Sigmoid colon (tissue), 7 donors: ENCODE data around the gene CASR. TPM values are rescaled to one million over a fixed set of nuclear protein-coding genes. Genes with fewer than 3 reads are reported as not detected.

Source experiments
- DNase-seq: peaks from one replicate; pipeline ENCODE4 v3.0.0-alpha.2; 2019
- H3K27ac ChIP-seq, 4 donors: fragments of 200-600 bp; sonication (generic); one replicate each; pipeline ENCODE4 v1.5.1; 2016 to 2019; ENCODE audit warnings: mild to moderate bottlenecking in 1 of 4
- H3K27me3 ChIP-seq, 3 donors: fragments of 200-600 bp; sonication (generic); one replicate each; pipeline ENCODE4 v1.5.1; 2019; ENCODE audit warnings: mild to moderate bottlenecking in 1 of 3
- H3K36me3 ChIP-seq, 4 donors: fragments of 200-600 bp; sonication (generic); one replicate each; pipeline ENCODE4 v1.5.1; 2016 to 2019
- H3K4me1 ChIP-seq, 4 donors: fragments of 200-600 bp; sonication (generic); one replicate each; pipeline ENCODE4 v1.5.1; 2017 to 2019
- H3K4me3 ChIP-seq, 4 donors: fragments of 200-600 bp; sonication (generic); one replicate each; pipeline ENCODE4 v1.5.1; 2017 to 2019; ENCODE audit warnings: mild to moderate bottlenecking in 2 of 4, moderate library complexity in 1 of 4
- H3K9me3 ChIP-seq, 4 donors: fragments of 200-600 bp in 3 of 4; sonication (generic) in 3 of 4; one replicate each; pipeline versions ENCODE4 v1.5.1 to v1.6.1; 2013 to 2019
- EP300 ChIP-seq, 4 donors: sonication (generic); formaldehyde crosslinking; IDR thresholded peaks; one replicate each; pipeline ENCODE4 v1.6.1; 2017; ENCODE audit warnings: antibody characterized with exemption in 4 of 4
- POLR2A ChIP-seq, 2 donors: fragments of 450-650 bp; IDR thresholded peaks; one replicate each; pipeline ENCODE4 v1.6.1; 2016; ENCODE audit warnings: antibody characterized with exemption in 2 of 2, mild to moderate bottlenecking in 2 of 2, moderate library complexity in 2 of 2
- POLR2AphosphoS5 ChIP-seq, 4 donors: sonication (generic); formaldehyde crosslinking; IDR thresholded peaks; one replicate each; pipeline ENCODE4 v1.6.1; 2017; ENCODE audit warnings: antibody characterized with exemption in 4 of 4
- WGBS, 2 donors: extraction: QIAGEN DNeasy Blood & Tissue Kit; methylation state at CpG; one replicate each; pipeline ENCODE4 v1.1.7; 2013; 5-methylcytosine and 5-hydroxymethylcytosine counted together
- intact Hi-C: fragments of 100-400 bp; cut with DNase I; formaldehyde crosslinking; loops from one replicate; pipeline ENCODE4 v1.15.1; 2023
- polyA plus RNA-seq, 3 donors: library from polyadenylated mRNA; stranded (reverse); fragments of 200-250 nt; gene quantifications; one replicate each; pipeline ENCODE4 v1.2.3, GENCODE V29; 2013
- total RNA-seq, 4 donors: library from RNA; depleted of rRNA; stranded (reverse); fragments of >200 nt; gene quantifications; one replicate each; pipeline ENCODE4 v1.1.0, GENCODE V29; 2016
- TF ChIP-seq, protein P1 (sequence below), 4 experiments: fragments of 450-650 bp in 3 of 4; fragments of 200-600 bp in 1 of 4; IDR thresholded peaks; one replicate each; pipeline ENCODE4 v1.5.1; 2016 to 2019; ENCODE audit warnings: antibody characterized with exemption in 4 of 4, mild to moderate bottlenecking in 3 of 4, moderate library complexity in 2 of 4
- donor health status: healthy with polysubstance abuse.
- donor health status: Bipolar disorder and iron deficiency.
- donor health status: healthy.

The CASR gene
- total and polyA plus RNA-seq, 7 donors: under 0.01 to 0.14 (median under 0.01) TPM; not detected in 2

DNA sequence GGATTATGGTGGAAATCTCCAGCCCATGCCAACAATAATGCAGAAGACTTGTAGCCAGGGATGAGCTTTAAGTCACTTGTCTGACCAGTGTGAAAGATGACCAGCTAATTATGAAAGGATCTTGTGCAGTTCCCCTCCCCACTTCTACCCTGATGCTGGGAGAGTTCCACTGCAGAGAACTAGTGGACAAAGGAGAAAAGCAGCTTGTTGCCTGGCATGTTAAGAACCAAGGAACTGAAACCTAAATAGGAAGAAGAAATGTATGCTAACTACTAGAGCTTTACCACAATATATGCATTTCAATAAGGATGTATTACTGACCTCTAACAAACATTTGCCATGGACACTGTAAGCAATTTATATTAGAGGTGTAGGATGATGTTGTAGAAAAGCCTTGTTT is 89.4 kb downstream of the CASR start:
- intact Hi-C loops: no loop called here
- H3K4me1 ChIP-seq: no peaks in the 10 kb centered on the region
- H3K4me3 ChIP-seq: no peak overlapping the region
- no peaks in the 10 kb centered on the region for H3K9me3 ChIP-seq
- TF ChIP-seq POLR2A (IDR thresholded peaks at IDR 0.05): no peak
- no peak for TF ChIP-seq POLR2AphosphoS5 (IDR thresholded peaks at IDR 0.05)
- TF ChIP-seq, protein P1, sequence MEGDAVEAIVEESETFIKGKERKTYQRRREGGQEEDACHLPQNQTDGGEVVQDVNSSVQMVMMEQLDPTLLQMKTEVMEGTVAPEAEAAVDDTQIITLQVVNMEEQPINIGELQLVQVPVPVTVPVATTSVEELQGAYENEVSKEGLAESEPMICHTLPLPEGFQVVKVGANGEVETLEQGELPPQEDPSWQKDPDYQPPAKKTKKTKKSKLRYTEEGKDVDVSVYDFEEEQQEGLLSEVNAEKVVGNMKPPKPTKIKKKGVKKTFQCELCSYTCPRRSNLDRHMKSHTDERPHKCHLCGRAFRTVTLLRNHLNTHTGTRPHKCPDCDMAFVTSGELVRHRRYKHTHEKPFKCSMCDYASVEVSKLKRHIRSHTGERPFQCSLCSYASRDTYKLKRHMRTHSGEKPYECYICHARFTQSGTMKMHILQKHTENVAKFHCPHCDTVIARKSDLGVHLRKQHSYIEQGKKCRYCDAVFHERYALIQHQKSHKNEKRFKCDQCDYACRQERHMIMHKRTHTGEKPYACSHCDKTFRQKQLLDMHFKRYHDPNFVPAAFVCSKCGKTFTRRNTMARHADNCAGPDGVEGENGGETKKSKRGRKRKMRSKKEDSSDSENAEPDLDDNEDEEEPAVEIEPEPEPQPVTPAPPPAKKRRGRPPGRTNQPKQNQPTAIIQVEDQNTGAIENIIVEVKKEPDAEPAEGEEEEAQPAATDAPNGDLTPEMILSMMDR (IDR thresholded peaks at IDR 0.05): no peak
- TF ChIP-seq EP300 (IDR thresholded peaks at IDR 0.05): no peak
- DNase-seq: no peak
- H3K27me3 ChIP-seq: no peaks in the 10 kb centered on the region
- H3K36me3 ChIP-seq: no peaks in the 10 kb centered on the region
- no peak overlapping the region for H3K27ac ChIP-seq

DNA sequence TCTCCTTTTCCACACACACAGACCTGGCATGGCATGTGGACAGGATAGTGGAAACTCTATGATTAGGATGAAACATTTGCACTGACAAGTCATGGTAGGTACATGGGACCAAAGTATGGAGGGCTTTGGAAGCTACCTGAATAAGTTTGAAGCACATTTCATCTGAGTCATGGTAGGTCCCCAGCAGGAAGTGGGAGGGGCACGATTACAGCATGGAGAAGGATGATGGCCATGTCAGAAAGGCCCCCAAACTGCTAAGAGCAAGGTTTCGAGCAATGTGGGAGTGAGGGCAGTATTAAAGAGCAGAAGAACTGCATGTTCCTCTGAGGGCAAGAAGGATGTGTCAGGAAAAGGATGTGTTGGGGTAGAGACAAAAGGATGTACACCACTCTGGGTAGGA is 90.0 kb downstream of the CASR start:
- intact Hi-C loops: no loop called here
- WGBS, 2 donors: 67 to 87% methylated on average over 2 of the region's 2 CpGs
- TF ChIP-seq POLR2A (IDR thresholded peaks at IDR 0.05): no peak
- TF ChIP-seq POLR2AphosphoS5 (IDR thresholded peaks at IDR 0.05): no peak
- TF ChIP-seq, protein P1 (IDR thresholded peaks at IDR 0.05): no peak
- TF ChIP-seq EP300 (IDR thresholded peaks at IDR 0.05): no peak
- Histone ChIP-seq H3K27ac (no peak overlapping the region), H3K9me3 (no peaks in the 10 kb centered on the region), H3K4me3 (no peak overlapping the region), H3K36me3 (no peaks in the 10 kb centered on the region), H3K27me3 (no peaks in the 10 kb centered on the region), H3K4me1 (no peaks in the 10 kb centered on the region)
- no peak for DNase-seq

DNA sequence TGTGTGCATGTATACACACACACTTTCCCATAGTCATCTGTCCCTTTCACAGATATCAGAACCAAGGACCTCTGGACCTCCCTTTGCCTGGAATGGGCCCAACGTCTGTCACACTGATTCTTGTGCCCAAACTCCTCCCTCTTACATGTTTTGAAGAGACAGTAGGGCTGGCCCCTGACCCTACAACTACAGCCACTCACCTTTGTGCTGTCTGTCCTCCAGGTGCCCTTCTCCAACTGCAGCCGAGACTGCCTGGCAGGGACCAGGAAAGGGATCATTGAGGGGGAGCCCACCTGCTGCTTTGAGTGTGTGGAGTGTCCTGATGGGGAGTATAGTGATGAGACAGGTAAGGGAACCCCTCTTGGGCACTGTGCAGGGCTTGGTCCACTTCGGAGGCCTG is 98.4 kb downstream of the CASR start:
- intact Hi-C loops: no loop called here
- WGBS, 2 donors: 73 to 80% methylated on average over 3 of the region's 3 CpGs
- DNase-seq: no peak

DNA sequence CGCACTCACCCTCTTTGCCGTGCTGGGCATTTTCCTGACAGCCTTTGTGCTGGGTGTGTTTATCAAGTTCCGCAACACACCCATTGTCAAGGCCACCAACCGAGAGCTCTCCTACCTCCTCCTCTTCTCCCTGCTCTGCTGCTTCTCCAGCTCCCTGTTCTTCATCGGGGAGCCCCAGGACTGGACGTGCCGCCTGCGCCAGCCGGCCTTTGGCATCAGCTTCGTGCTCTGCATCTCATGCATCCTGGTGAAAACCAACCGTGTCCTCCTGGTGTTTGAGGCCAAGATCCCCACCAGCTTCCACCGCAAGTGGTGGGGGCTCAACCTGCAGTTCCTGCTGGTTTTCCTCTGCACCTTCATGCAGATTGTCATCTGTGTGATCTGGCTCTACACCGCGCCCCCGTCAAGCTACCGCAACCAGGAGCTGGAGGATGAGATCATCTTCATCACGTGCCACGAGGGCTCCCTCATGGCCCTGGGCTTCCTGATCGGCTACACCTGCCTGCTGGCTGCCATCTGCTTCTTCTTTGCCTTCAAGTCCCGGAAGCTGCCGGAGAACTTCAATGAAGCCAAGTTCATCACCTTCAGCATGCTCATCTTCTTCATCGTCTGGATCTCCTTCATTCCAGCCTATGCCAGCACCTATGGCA is 100.5 kb downstream of the CASR start:
- DNase-seq: no peak
- TF ChIP-seq POLR2AphosphoS5 (IDR thresholded peaks at IDR 0.05): no peak
- TF ChIP-seq, protein P1 (IDR thresholded peaks at IDR 0.05): no peak
- TF ChIP-seq POLR2A (IDR thresholded peaks at IDR 0.05): no peak
- TF ChIP-seq EP300 (IDR thresholded peaks at IDR 0.05): no peak
- WGBS, 2 donors: 86 to 88% methylated on average over 22 of the region's 22 CpGs
- Histone ChIP-seq H3K36me3 (no peaks in the 10 kb centered on the region), H3K9me3 (no peaks in the 10 kb centered on the region), H3K4me1 (no peaks in the 10 kb centered on the region), H3K27me3 (no peaks in the 10 kb centered on the region), H3K27ac (no peak overlapping the region), H3K4me3 (no peak overlapping the region)
- intact Hi-C loops: no loop called here

More for the DNA sequence above, 98.4 kb downstream of the CASR start:
- H3K36me3 ChIP-seq: no peaks in the 10 kb centered on the region
- no peak overlapping the region for H3K27ac ChIP-seq
- no peak for TF ChIP-seq EP300 (IDR thresholded peaks at IDR 0.05)
- no peak for TF ChIP-seq POLR2AphosphoS5 (IDR thresholded peaks at IDR 0.05)
- TF ChIP-seq, protein P1 (IDR thresholded peaks at IDR 0.05): no peak
- no peaks in the 10 kb centered on the region for H3K4me1 ChIP-seq
- H3K9me3 ChIP-seq: no peaks in the 10 kb centered on the region
- H3K4me3 ChIP-seq: no peak overlapping the region
- no peaks in the 10 kb centered on the region for H3K27me3 ChIP-seq

DNA sequence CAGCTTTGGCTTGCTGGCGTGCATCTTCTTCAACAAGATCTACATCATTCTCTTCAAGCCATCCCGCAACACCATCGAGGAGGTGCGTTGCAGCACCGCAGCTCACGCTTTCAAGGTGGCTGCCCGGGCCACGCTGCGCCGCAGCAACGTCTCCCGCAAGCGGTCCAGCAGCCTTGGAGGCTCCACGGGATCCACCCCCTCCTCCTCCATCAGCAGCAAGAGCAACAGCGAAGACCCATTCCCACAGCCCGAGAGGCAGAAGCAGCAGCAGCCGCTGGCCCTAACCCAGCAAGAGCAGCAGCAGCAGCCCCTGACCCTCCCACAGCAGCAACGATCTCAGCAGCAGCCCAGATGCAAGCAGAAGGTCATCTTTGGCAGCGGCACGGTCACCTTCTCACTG is 101.0 kb downstream of the CASR start:
- no peak overlapping the region for H3K4me3 ChIP-seq
- TF ChIP-seq POLR2AphosphoS5 (IDR thresholded peaks at IDR 0.05) (no peak), EP300 (IDR thresholded peaks at IDR 0.05) (no peak), POLR2A (IDR thresholded peaks at IDR 0.05) (no peak)
- TF ChIP-seq, protein P1 (IDR thresholded peaks at IDR 0.05): no peak
- DNase-seq: no peak
- no peak overlapping the region for H3K27ac ChIP-seq
- H3K36me3 ChIP-seq: no peaks in the 10 kb centered on the region
- H3K4me1 ChIP-seq: no peaks in the 10 kb centered on the region
- H3K27me3 ChIP-seq: no peaks in the 10 kb centered on the region
- intact Hi-C loops: no loop called here
- no peaks in the 10 kb centered on the region for H3K9me3 ChIP-seq
- WGBS, 2 donors: 96% methylated on average over 20 of the region's 20 CpGs
